Upper lobe of right lung (tissue), 1 donor: ENCODE results near the gene CCL18. TPM values are rescaled to one million over a fixed set of nuclear protein-coding genes. Genes with fewer than 3 reads are reported as not detected.

Experiments used
- ATAC-seq: fragments of 200-7000 bp; cut with Tn5 transposase; one replicate; pipeline ENCODE4 v1.9.1; 2020; ENCODE audit warnings: mild to moderate bottlenecking, moderate library complexity
- DNase-seq: peaks from one replicate; pipeline ENCODE4 v3.0.0-alpha.2; 2020
- H3K27ac ChIP-seq: fragments of 200-600 bp; one replicate; pipeline ENCODE4 v1.8.0; 2022
- H3K27me3 ChIP-seq: fragments of 200-600 bp; one replicate; pipeline ENCODE4 v1.8.0; 2022; ENCODE audit warnings: mild to moderate bottlenecking
- H3K36me3 ChIP-seq: fragments of 200-600 bp; one replicate; pipeline ENCODE4 v1.8.0; 2022
- H3K4me1 ChIP-seq: fragments of 200-600 bp; one replicate; pipeline ENCODE4 v1.8.0; 2022
- H3K4me3 ChIP-seq: fragments of 200-600 bp; one replicate; pipeline ENCODE4 v1.8.0; 2022; ENCODE audit warnings: mild to moderate bottlenecking
- H3K9me3 ChIP-seq: fragments of 200-600 bp; one replicate; pipeline ENCODE4 v1.8.0; 2022
- intact Hi-C: fragments of 100-400 bp; cut with DNase I; formaldehyde crosslinking; loops from one replicate; pipeline ENCODE4 v1.11.0; 2022
- total RNA-seq: library from RNA; stranded (reverse); fragmentation: NEBNext Ultra II Directional; extraction: Animal tissue kit (Norgen Biotek cat#: 25700); gene quantifications from one replicate; pipeline ENCODE4 v1.2.1, GENCODE V29; 2021
- TF ChIP-seq, protein P1 (sequence below): fragments of 200-600 bp; IDR thresholded peaks from one replicate; pipeline ENCODE4 v1.8.0; 2022; ENCODE audit warnings: antibody characterized with exemption
- donor health status: DM: no; HTN: yes; CAD: no; lungs with severe emphysema.

Gene CCL18
- total RNA-seq, 1 donor from 2014 or later = 31.9 TPM

DNA sequence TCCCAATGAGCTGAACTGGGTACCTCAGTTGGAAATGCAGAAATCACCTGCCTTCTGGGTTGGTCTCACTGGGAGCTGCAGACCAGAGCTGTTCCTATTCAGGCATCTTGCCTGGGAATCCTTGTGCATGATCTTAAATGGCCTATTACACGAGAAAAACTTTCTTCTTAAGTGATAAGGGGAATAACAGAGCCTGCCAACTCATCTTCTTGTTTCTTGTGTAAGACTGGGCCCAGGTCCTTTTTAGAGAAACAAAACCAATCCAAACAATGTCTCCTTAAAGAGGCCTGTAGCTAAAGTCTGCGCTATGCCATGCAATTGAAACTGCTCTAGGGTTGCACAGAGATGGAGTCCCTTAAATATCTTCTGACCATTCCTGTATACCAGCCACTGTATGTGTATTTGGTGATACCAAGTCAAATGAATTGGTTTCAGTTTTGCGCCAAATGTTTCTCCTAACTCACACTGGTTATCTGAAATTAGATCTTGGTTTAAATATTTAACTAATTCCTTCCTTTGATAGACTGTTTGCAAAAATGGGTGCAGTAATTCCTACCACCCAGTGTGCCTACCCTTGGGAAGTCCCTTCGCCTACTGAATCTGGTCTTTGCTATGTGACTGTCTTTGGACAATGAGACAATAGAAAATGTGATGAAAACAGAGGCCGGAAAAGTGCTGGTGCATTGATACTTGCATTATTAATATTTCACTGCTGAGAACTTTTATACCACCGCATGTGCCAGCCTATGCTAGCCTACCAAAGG, 39.8 kb upstream of the CCL18 start:
- no peaks in the 10 kb centered on the region for H3K36me3 ChIP-seq
- DNase-seq (no peak), ATAC-seq (no peak)
- no peaks in the 10 kb centered on the region for H3K9me3 ChIP-seq
- intact Hi-C loops = no loop called here
- H3K27ac ChIP-seq = no peak overlapping the region
- no peaks in the 10 kb centered on the region for H3K4me1 ChIP-seq
- no peaks in the 10 kb centered on the region for H3K27me3 ChIP-seq
- no peak overlapping the region for H3K4me3 ChIP-seq
- TF ChIP-seq, protein P1, sequence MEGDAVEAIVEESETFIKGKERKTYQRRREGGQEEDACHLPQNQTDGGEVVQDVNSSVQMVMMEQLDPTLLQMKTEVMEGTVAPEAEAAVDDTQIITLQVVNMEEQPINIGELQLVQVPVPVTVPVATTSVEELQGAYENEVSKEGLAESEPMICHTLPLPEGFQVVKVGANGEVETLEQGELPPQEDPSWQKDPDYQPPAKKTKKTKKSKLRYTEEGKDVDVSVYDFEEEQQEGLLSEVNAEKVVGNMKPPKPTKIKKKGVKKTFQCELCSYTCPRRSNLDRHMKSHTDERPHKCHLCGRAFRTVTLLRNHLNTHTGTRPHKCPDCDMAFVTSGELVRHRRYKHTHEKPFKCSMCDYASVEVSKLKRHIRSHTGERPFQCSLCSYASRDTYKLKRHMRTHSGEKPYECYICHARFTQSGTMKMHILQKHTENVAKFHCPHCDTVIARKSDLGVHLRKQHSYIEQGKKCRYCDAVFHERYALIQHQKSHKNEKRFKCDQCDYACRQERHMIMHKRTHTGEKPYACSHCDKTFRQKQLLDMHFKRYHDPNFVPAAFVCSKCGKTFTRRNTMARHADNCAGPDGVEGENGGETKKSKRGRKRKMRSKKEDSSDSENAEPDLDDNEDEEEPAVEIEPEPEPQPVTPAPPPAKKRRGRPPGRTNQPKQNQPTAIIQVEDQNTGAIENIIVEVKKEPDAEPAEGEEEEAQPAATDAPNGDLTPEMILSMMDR = no peak

DNA sequence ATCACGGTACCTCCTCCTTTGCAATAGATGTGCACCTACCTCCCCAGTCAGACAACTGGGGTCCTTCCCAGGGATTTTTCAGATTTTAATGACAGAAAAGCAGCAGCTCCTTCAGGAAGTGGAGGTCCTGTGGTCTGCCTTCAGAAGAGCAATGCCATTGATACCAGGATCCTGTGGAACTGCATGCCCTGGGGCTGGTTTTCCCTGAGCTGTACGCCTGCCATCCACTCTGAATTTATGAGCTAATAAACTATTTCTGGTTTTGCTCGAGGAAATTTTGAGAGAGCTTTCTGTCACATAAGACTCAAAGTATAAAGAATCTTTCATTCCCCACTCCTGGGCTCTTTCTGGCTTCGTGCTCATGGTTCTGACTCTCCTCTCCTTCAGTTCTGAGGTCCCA, 36.3 kb upstream of the CCL18 start:
- intact Hi-C loops = no loop called here
- Histone ChIP-seq H3K27me3 (no peaks in the 10 kb centered on the region), H3K4me3 (no peak overlapping the region), H3K9me3 (no peaks in the 10 kb centered on the region), H3K27ac (no peak overlapping the region), H3K4me1 (no peaks in the 10 kb centered on the region), H3K36me3 (no peaks in the 10 kb centered on the region)
- TF ChIP-seq, protein P1 = no peak
- DNase-seq (no peak), ATAC-seq (no peak)

DNA sequence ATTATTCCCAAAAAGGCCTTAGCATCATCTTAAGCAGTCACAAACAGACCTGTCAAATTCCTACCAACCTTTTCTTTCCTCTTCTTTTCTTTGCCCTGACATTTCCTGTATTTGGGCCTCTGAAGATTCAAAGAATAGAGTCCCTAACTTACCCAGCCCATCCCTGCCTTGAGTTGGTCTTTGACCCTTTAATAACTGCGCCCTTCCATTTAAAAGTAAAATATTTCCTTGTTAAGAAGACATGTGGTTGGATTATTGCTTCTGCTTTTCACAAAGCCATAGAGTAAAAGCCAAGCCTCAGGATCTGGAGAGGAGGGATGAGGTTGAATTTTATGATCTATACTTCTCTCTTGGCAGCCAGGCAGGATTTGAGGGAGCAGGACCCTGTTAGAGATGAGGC, 33.1 kb upstream of the CCL18 start:
- H3K4me3 ChIP-seq = no peak overlapping the region
- TF ChIP-seq, protein P1 = no peak
- H3K36me3 ChIP-seq = no peaks in the 10 kb centered on the region
- DNase-seq (no peak), ATAC-seq (no peak)
- H3K9me3 ChIP-seq = no peaks in the 10 kb centered on the region
- H3K4me1 ChIP-seq = no peaks in the 10 kb centered on the region
- intact Hi-C loops = no loop called here
- no peaks in the 10 kb centered on the region for H3K27me3 ChIP-seq
- no peak overlapping the region for H3K27ac ChIP-seq

DNA sequence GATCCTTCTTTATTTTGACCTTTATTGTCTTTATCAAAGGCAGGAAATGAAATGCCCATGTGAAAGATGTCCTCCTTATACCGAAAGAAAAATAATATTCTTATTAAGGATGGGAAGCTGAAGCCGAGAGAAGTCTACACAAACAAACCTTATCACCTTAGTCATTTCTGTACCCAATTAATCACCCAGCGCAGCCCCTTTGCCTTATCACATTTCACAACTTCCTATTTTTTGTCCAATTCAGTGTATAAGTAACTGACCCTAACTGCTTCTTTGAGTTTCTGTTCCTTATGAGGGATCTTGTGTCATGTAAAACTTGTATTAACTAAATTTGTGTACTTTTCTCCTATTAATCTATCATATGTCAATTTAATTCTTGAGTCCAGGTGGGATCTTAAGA, 29.9 kb upstream of the CCL18 start:
- Histone ChIP-seq H3K27me3 (no peaks in the 10 kb centered on the region), H3K4me3 (no peak overlapping the region), H3K36me3 (no peaks in the 10 kb centered on the region), H3K27ac (no peak overlapping the region), H3K4me1 (no peaks in the 10 kb centered on the region), H3K9me3 (no peaks in the 10 kb centered on the region)
- no peak for DNase-seq
- intact Hi-C loops = no loop called here
- ATAC-seq = peak; percentile 61
- TF ChIP-seq, protein P1 = no peak

DNA sequence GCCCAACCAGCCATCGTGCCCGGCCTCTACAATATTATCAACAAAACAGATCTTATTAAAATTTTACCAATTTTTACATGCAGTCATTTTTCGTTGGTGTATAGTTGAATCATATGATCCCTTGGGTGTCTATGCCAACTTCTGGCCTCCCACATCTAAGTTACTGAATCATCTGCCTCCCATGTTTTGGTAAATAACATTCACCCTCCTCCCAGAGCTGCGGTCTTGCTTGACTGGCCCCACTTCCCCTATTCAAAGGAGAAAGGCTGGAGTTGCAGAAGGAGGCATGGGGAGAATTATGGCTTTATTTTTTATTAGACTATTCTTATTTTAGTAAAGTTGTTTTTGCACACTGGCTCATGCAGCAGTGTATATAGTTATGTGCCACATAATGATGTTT, 27.8 kb upstream of the CCL18 start:
- Histone ChIP-seq H3K27ac (no peak overlapping the region), H3K9me3 (no peaks in the 10 kb centered on the region), H3K27me3 (no peaks in the 10 kb centered on the region), H3K4me1 (no peaks in the 10 kb centered on the region), H3K4me3 (no peak overlapping the region), H3K36me3 (no peaks in the 10 kb centered on the region)
- intact Hi-C loops = no loop called here
- ATAC-seq (peak; percentile 87), DNase-seq (no peak)
- TF ChIP-seq, protein P1 = no peak

DNA sequence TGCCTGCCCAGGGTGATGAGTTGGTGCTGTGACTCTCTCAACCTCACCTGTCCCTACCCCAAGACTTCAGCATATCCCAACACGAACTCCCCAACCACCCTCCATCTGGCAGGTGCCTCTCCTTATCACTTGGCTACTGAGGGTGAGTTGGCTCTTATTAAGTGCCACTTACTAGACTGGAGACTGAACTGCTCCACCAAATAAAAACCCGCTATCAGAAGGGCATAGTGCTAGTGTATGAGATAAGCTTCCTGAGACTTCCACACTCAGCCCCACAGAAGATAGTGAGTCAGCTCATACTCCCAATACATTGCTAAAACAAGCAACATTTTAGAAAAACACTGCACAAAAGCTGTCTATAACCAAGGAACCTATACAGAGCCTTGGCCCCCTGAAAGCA, 16.0 kb upstream of the CCL18 start:
- Histone ChIP-seq H3K4me3 (no peak overlapping the region), H3K27ac (no peak overlapping the region), H3K36me3 (no peaks in the 10 kb centered on the region), H3K27me3 (no peaks in the 10 kb centered on the region), H3K9me3 (no peaks in the 10 kb centered on the region), H3K4me1 (no peaks in the 10 kb centered on the region)
- no peak for DNase-seq
- intact Hi-C loops = no loop called here
- TF ChIP-seq, protein P1 = no peak
- no peak for ATAC-seq
